Nephron (organoid): ENCODE results near the gene RNPS1.
"Not testable (repeated sequence)": the region's sequence is repeated elsewhere in the genome, so short reads cannot be mapped to it uniquely, and the experiment has no call there.

Source experiments
- H3K27ac Mint-ChIP-seq, 3 experiments: 2 replicates each; pipeline ENCODE4 v1.8.0; 2020; ENCODE audit warnings: mixed read lengths in 3 of 3, mild to moderate bottlenecking in 2 of 3, moderate library complexity in 1 of 3
- H3K27me3 Mint-ChIP-seq: 2 replicates; pipeline ENCODE4 v1.8.0; 2021; ENCODE audit warnings: low read depth, mild to moderate bottlenecking, moderate library complexity, mixed read lengths
- H3K36me3 Mint-ChIP-seq: 2 replicates; pipeline ENCODE4 v1.8.0; 2020; ENCODE audit warnings: low read depth, mixed read lengths
- H3K4me1 Mint-ChIP-seq: 2 replicates; pipeline ENCODE4 v1.8.0; 2020; ENCODE audit warnings: mixed read lengths
- H3K4me3 Mint-ChIP-seq, 3 experiments: 2 replicates each; pipeline ENCODE4 v1.8.0; 2020; ENCODE audit warnings: mild to moderate bottlenecking in 3 of 3, mixed read lengths in 3 of 3, moderate library complexity in 2 of 3
- H3K9me3 Mint-ChIP-seq: 2 replicates; pipeline ENCODE4 v1.8.0; 2020; ENCODE audit warnings: mixed read lengths
- CTCF ChIP-seq, 3 experiments: fragments of 200-600 bp; sonication (generic); IDR thresholded peaks; one replicate each; pipeline ENCODE4 v1.5.0; 2021; ENCODE audit warnings: antibody characterized with exemption in 3 of 3; ENCODE audit not compliant: unreplicated experiment in 3 of 3

Gene RNPS1

GRCh38 chr16:2270070-2270462 is 2.1 kb upstream of the RNPS1 start:
- Mint-ChIP-seq H3K4me1 (peaks cover 22% of the 10 kb centered on the region), H3K4me3 (peak overlapping the region; percentile 96 to 97 (median 96)), H3K27ac (no peak overlapping the region), H3K27me3 (no peaks in the 10 kb centered on the region), H3K36me3 (peaks cover 1% of the 10 kb centered on the region), H3K9me3 (no peaks in the 10 kb centered on the region)
- no peak for TF ChIP-seq CTCF (IDR thresholded peaks at IDR 0.05; ENCODE audit: unreplicated experiment in 3 of 3)

GRCh38 chr16:2267505-2267912 is 417 bp downstream of the RNPS1 start:
- not testable (repeated sequence) for H3K9me3 Mint-ChIP-seq, H3K27me3 Mint-ChIP-seq
- Mint-ChIP-seq H3K4me1 (peaks cover 30% of the 10 kb centered on the region), H3K36me3 (peaks cover 25% of the 10 kb centered on the region), H3K4me3 (peak overlapping the region; percentile 96 to 97 (median 96)), H3K27ac (peak overlapping the region; percentile 99 to 100 (median 100))

DNA sequence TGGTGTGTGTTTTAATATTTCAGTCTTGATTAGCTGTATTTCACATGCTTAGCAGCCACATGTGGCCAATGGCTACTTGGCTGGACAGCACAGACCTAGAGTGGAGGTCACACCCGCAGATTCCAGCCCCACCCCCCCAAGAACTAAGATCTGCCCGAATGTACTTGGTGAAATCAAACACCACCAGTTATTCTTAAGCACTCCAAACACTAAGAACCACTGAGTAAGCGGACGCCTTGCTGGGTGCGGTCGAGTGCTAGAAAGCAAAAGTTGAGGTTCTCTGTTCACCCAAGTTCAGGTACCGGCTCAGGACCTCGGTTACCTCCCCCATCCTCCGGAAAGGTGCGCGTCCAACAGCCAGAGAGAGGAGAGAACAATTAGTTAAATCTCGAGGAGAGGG is 1.0 kb downstream of the RNPS1 start:
- H3K36me3 Mint-ChIP-seq, result peaks cover 31% of the 10 kb centered on the region
- peak overlapping the region; percentile 91 to 100 (median 99) for H3K27ac Mint-ChIP-seq
- H3K4me3 Mint-ChIP-seq, result peak overlapping the region; percentile 96 to 97 (median 96)
- not testable (repeated sequence) for H3K27me3 Mint-ChIP-seq, H3K9me3 Mint-ChIP-seq
- peaks cover 30% of the 10 kb centered on the region for H3K4me1 Mint-ChIP-seq

DNA sequence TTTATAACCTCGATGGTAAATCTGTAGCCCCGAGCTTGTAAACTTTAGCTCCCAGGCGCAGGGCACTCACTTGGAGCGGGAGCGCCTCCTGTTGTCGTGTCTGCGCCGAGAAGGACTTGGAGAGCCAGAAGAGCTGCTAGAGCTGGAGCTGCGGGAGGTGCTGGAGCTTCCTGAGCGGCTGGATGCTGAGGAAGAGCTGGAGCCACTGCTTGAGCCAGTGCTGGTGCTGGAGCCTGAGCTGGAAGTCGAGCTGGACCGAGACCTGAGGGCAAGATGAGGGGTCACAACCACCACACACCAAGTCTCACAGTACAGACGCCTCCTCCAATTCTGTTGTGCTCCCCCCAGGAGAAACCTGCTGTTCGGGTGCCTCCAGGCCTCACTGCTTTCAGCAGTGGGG is 4.9 kb downstream of the RNPS1 start:
- not testable (repeated sequence) for H3K9me3 Mint-ChIP-seq, H3K27me3 Mint-ChIP-seq, H3K27ac Mint-ChIP-seq, H3K4me3 Mint-ChIP-seq
- Mint-ChIP-seq H3K36me3 (peaks cover 59% of the 10 kb centered on the region), H3K4me1 (peaks cover 24% of the 10 kb centered on the region)

DNA sequence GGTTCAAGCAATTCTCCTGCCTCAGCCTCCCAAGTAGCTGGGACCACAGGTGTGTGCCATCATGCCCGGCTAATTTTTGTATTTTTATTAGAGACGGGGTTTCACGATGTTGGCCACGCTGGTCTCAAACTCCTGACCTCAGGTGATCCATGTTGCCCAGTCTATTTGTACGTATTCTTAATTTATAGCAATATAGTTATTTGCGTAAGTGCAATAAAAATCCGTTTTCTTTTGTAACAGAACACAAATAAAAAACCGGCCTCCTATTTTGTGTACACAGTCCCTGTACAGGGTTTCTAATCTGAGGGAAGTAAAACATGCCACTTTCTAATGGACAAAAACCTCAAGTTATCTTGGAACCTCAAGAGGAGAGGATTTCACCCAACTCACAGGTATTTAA is 7.7 kb downstream of the RNPS1 start:
- Mint-ChIP-seq H3K36me3 (peaks cover 86% of the 10 kb centered on the region), H3K27me3 (no peaks in the 10 kb centered on the region), H3K27ac (no peak overlapping the region), H3K4me1 (peaks cover 9% of the 10 kb centered on the region), H3K4me3 (no peak overlapping the region), H3K9me3 (no peaks in the 10 kb centered on the region)
- TF ChIP-seq CTCF (IDR thresholded peaks at IDR 0.05; ENCODE audit: unreplicated experiment in 3 of 3), result no peak

DNA sequence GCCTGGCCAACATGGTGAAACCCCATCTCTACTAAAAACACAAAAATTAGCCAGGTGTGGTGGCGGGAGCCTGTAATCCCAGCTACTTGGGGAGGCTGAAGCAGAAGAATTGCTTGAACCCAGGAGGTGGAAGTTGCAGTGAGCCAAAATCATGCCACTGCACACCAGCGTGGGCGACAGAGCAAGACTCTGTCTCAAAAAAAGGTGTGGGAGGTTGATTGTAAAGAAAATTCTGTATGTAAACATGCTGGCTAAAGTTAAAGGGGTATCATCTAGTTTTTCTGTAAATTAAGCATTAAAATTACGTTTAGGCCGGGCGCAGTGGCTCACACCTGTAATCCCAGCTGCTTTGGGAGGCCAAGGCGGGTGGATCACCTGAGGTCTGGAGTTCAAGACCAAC is 9.4 kb downstream of the RNPS1 start:
- not testable (repeated sequence) for H3K27ac Mint-ChIP-seq, H3K4me1 Mint-ChIP-seq, H3K27me3 Mint-ChIP-seq

DNA sequence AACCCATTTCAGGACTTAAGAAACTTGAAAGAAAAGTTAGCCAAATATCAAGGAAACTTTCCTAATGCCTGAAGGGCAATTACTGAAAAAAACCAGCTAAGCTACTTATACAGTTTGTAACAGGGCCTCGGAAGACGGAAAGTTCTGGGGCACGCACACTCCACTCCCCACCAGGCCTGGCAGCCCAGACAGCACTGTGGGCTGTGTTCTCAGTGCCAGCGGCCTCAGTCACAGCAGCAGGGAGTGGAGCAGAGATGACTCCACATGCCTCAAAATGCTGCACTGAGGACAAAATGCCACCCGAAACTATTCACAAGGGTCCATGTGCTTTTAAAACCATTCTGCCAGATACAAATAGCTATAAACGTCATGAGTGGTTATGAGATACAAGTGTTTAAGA is 10.2 kb downstream of the RNPS1 start:
- Mint-ChIP-seq H3K27ac (no peak overlapping the region), H3K4me1 (no peaks in the 10 kb centered on the region), H3K36me3 (peaks cover 79% of the 10 kb centered on the region), H3K27me3 (no peaks in the 10 kb centered on the region), H3K4me3 (no peak overlapping the region), H3K9me3 (no peaks in the 10 kb centered on the region)
- TF ChIP-seq CTCF (IDR thresholded peaks at IDR 0.05; ENCODE audit: unreplicated experiment in 3 of 3), result no peak

More for the DNA sequence above, 9.4 kb downstream of the RNPS1 start:
- H3K4me3 Mint-ChIP-seq, H3K9me3 Mint-ChIP-seq: not testable (repeated sequence)
- H3K36me3 Mint-ChIP-seq, result peaks cover 78% of the 10 kb centered on the region

DNA sequence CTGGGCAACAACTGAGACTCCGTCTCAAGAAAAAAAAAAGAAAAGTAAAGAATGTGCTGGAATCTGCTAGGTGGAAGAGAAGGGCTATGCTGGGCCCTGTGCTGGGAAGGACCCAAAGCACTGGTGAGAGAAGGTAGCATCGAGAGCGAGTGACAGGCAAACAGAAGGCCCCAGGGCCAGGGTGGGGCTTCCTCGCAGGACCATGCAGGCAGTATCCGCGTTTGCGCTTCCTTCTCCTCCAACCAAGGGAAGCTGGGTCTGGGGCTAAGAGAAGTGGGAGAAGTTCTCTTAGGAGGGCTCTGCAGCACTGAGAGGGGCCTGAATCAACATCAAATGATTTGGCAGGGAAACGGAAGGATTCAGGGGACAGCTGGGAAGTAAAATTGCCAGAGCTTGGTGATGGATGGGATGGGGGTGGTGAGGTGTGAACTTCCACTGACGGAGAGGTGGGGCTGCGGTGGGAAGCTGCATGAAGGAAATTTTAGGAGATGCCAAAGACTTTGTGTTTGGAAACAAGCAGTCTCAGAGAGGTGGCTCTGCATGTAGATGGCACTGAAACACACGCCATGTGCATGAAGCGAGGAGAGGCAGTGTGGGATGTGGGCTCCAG is 11.3 kb downstream of the RNPS1 start:
- Mint-ChIP-seq H3K27me3 (no peaks in the 10 kb centered on the region), H3K4me1 (no peaks in the 10 kb centered on the region), H3K36me3 (peaks cover 71% of the 10 kb centered on the region), H3K9me3 (no peaks in the 10 kb centered on the region), H3K27ac (no peak overlapping the region), H3K4me3 (no peak overlapping the region)
- TF ChIP-seq CTCF (IDR thresholded peaks at IDR 0.05; ENCODE audit: unreplicated experiment in 3 of 3), result no peak
